ENCODE data around the gene MAMDC4. TPM values are rescaled to one million over a fixed set of nuclear protein-coding genes. Genes with fewer than 3 reads are reported as not detected.

MAMDC4 gene
- total RNA-seq, 1 donor from 2014 or later = 4.8 TPM

- H3K4me3 ChIP-seq (ENCODE audit: low read depth, low read length) = no peak overlapping the region
- no peak for DNase-seq (ENCODE audit: low read depth)
- TF ChIP-seq CTCF (conservative IDR thresholded peaks at IDR 0.05; ENCODE audit: low read depth, low read length) = no peak
Observed at GRCh38 chr9:136850866-136851775, 1.0 kb upstream of the MAMDC4 start.

- no peak for DNase-seq (ENCODE audit: low read depth)
- H3K4me3 ChIP-seq (ENCODE audit: low read depth, low read length) = no peak overlapping the region
- no peak for TF ChIP-seq CTCF (conservative IDR thresholded peaks at IDR 0.05; ENCODE audit: low read depth, low read length)
Observed at GRCh38 chr9:136852664-136853595, 784 bp downstream of the MAMDC4 start.

DNA sequence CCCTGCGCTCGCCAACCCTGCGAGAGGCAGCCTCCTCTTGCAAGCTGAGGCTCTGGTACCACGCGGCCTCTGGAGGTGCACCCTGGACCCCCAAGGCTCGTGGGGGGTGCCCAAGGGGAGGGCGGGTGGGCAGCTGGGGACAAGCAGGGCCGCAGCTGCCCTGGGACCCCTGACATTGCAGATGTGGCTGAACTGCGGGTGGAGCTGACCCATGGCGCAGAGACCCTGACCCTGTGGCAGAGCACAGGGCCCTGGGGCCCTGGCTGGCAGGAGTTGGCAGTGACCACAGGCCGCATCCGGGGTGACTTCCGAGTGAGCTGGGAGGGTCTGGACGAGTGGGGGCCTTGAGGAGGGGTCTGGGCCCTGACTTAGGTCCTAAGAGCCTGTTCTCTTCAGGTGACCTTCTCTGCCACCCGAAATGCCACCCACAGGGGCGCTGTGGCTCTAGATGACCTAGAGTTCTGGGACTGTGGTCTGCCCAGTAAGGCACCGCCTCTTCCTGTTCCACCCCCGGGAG lies 1.5 kb downstream of the MAMDC4 start:
- DNase-seq (ENCODE audit: low read depth) = no peak
- no peak overlapping the region for H3K4me3 ChIP-seq (ENCODE audit: low read depth, low read length)
- TF ChIP-seq CTCF (conservative IDR thresholded peaks at IDR 0.05; ENCODE audit: low read depth, low read length) = no peak

DNA sequence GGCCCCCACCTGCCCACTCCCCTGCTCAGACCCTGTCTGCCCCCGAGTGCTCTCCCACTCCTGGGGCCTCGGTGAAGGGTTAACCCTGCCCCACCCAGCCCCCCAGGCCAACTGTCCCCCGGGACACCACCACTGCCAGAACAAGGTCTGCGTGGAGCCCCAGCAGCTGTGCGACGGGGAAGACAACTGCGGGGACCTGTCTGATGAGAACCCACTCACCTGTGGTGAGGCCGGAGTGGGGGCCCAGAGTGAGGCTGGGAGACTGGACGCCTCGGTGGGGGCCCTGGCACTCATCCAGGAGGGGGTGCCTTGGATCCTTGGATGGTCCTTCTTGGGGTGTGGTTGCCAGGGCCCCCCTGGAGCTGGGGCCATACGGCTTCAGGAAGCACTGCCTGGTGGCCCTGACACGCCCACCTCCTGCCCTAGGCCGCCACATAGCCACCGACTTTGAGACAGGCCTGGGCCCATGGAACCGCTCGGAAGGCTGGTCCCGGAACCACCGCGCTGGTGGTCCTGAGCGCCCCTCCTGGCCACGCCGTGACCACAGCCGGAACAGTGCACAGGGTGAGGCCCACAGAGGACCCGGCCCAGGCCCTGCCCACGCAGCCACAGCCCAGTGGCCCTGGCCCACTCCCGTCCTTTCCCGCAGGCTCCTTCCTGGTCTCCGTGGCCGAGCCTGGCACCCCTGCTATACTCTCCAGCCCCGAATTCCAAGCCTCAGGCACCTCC lies 2.1 kb downstream of the MAMDC4 start:
- no peak for DNase-seq (ENCODE audit: low read depth)
- TF ChIP-seq CTCF (conservative IDR thresholded peaks at IDR 0.05; ENCODE audit: low read depth, low read length) = no peak
- no peak overlapping the region for H3K4me3 ChIP-seq (ENCODE audit: low read depth, low read length)

GRCh38 chr9:136854842-136855460 lies 2.8 kb downstream of the MAMDC4 start:
- no peak overlapping the region for H3K4me3 ChIP-seq (ENCODE audit: low read depth, low read length)
- DNase-seq (ENCODE audit: low read depth) = no peak
- TF ChIP-seq CTCF (conservative IDR thresholded peaks at IDR 0.05; ENCODE audit: low read depth, low read length) = no peak
